HG03460 (cell line): ENCODE results near the gene PHKG2.
"Not testable (repeated sequence)": the region's sequence is repeated elsewhere in the genome, so short reads cannot be mapped to it uniquely, and the experiment has no call there.

ENCODE experiments used
- ATAC-seq: cut with Tn5 transposase; IDR thresholded peaks from one replicate; pipeline ENCODE4 v1.9.1; 2021; ENCODE audit not compliant: unreplicated experiment

PHKG2 gene

DNA sequence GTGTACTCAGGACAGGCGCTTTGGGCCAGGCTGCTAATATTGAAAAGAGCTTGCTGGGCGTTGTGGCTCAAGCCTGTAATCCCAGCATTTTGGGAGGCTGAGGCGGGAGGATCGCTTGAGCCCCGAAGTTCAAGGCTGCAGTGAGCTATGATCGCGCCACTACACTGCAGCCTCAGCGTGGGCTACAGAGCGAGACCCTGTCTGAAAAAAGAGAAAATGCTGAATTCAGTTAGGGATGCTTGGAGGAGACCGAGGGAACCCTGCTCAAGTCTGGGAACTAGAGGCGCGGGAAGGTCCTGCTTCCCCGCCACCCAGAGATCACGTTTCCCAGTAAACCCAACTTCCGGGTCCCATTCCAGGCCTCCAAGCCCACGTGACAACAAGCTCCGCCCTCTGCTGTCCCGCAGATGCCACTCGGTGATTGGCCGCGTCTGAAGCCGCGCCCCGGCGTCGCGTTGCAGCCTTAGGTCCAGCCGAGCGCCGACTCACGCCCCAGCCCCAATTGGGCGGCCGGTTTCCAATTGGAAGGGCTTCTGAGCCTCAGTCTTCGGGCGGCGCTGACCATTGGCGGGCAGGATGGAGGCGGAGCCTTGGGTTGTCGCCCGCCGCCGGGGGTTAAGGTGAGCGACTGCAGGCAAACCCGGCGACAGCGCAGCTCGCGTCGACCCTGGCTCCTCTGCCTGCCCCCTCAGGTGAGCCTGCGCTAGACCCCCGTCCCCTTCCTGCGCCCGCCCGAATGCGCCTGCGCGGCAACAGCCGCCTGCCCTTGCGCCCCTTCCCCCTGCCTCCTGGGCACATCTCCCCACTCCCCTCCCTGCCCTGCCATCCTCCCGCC, at the start of gene PHKG2:
TSS of gene PHKG2 (plus strand) at position 627 of the 835 bp plus-strand sequence. CDS start 396 bp downstream, outside the sequence.
- ATAC-seq, result peak; percentile 96

DNA sequence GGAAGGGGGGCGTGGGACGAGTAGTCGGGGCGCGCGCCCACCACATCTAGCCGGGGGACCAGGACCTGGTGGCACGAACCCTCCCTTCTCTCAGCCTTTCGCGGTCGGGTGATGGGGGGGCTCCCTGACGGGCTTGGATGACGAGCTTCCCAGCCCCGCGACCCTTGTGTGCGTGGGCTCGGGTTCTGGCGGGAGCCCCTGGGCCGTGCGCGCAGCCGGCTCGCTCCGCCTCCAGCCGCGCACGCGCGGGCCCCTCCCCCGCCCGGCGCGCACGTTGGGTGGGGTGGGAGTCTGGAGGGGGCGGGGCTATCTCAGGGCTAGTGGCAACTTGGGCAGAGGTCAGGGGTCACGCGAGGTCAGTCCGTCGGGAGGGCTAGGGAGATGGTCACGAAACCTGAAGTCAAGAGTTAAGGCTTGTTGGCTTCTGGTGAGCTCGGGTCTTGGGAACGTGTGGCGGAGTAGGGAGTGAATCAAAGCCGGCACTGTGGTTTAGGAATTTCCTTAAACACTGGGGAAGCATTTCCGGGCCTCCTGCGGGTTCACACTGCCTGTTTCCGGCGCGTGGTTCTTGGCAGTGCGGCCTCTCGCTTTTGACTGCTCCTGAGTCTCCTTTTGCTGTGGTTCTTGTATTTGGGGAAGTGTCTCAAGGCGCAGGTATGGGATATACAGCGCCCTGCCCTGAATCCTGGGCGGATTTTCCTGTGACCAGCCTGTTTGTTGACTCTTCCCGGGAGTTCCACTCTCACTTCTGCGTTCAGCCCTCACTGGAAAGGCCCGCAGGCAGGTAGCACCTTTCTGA, 49.2 kb upstream of the PHKG2 start, which contains the start of gene SRCAP:
TSS of gene SRCAP (plus strand) at position 356 of the 799 bp plus-strand sequence. CDS start 1,654 bp downstream, outside the sequence.
- peak; percentile 30 for ATAC-seq

DNA sequence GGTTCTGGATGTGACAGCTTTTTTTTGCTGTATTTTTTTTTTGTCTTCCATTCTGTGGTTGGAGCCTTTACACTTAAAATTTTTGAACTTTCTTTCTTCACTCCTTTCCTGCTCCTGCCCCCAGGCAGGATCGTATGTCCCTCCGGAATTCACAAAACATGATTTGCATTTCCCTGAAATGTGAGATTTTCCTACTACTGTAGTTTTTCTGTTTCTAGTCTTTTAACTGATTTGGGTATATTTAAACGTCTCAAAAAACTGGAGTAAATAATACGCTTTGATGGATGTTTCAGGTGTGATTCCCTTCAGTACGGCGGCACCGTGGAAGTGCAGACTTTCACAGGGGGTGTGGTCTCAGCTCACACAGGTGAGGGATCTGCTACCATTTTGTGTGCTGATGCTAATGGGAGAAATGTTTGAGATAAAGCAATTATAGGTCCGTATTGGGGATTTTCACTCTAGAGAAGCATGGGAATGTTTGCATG, 48.6 kb upstream of the PHKG2 start:
- ATAC-seq, result no peak

DNA sequence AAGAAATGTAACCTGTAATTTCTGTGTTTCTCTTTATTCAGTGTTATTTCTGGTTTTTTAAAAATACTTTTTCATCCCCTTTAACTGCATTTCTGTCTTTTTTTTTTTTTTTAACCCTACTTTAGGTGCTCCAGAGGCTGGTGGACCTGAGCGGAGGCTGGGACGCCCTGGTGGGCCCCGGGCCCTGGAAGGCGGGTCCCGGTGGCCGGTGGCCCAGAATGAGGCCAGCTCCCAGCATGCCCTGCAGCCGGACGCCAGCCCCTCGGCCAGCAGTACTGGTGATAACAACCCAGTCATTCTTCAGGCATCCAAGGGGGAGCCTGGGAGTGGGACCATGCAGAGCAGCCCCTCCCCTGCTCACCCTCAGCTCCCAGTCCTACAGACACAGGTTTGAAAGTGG, 47.7 kb upstream of the PHKG2 start:
- ATAC-seq, result no peak

DNA sequence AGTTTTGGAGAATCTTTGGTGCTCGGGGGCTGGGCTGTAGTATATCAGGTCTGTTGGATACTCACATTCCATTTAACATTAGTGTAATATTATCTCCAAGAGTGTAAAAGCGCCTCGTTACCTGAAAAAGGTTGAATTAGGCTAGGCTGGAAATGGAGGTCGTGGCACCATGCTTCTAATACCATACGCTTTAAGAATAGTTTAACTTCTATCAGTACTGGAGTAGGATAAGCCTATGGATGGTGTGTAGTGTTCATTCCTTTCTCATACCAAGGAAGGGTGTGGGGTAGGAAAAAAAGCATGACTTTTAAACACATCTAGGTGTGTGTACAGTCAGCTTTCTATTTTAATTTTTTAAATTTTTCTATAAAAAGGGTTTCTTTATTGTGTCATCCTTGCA, 47.3 kb upstream of the PHKG2 start:
- ATAC-seq, result no peak

- ATAC-seq, result not testable (repeated sequence)
Measured at GRCh38 chr16:30703071-30703470, 45.2 kb upstream of the PHKG2 start.

- no peak for ATAC-seq
Measured at GRCh38 chr16:30703971-30704370, 44.3 kb upstream of the PHKG2 start.

GRCh38 chr16:30706046-30706445, 42.2 kb upstream of the PHKG2 start:
- ATAC-seq, result no peak

GRCh38 chr16:30710971-30711370, 37.3 kb upstream of the PHKG2 start:
- no peak for ATAC-seq

GRCh38 chr16:30711712-30712111, 36.5 kb upstream of the PHKG2 start:
- no peak for ATAC-seq

DNA sequence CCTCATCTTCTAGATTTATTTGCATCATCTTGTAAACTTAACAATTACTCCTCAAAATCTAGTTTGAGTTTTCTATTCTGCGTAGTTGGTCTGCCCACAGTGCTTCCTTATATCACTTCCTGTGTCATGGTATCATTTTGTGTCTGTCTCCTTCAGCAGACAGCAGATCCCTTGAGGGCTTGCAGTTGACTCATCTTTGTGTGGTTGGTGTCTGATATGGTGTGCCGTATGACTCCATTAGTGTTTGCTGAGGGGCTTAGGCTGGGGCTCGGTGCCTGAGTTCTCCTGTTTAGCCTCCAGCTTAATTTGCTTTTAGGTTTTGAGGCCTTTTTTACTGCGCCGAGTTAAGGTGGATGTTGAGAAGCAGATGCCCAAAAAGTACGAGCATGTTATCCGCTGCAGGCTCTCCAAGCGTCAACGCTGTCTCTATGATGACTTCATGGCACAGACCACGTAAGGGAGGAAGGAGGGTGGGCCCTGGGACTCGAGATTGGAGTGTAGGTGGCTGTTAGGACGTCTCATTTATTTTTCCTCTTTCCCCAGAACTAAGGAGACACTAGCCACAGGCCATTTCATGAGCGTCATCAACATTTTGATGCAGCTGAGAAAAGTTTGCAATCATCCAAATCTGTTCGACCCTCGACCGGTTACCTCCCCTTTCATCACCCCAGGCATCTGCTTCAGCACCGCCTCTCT, 32.3 kb upstream of the PHKG2 start:
- no peak for ATAC-seq

- no peak for ATAC-seq
Measured at GRCh38 chr16:30720086-30720485, 28.1 kb upstream of the PHKG2 start.

DNA sequence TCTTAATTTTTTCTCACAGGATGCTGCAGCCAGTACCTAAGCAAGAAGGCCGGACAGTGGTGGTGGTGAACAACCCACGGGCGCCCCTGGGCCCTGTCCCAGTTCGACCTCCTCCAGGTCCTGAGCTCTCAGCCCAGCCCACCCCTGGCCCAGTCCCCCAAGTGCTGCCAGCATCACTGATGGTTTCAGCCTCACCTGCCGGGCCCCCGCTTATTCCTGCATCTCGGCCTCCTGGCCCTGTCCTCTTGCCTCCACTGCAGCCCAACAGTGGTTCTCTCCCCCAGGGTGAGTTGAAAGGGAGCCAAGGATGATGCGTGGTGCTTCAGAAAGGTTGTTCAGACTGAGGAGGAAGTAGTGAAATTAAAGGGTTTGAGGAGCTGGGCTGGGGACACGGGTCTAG, 27.5 kb upstream of the PHKG2 start:
- no peak for ATAC-seq

DNA sequence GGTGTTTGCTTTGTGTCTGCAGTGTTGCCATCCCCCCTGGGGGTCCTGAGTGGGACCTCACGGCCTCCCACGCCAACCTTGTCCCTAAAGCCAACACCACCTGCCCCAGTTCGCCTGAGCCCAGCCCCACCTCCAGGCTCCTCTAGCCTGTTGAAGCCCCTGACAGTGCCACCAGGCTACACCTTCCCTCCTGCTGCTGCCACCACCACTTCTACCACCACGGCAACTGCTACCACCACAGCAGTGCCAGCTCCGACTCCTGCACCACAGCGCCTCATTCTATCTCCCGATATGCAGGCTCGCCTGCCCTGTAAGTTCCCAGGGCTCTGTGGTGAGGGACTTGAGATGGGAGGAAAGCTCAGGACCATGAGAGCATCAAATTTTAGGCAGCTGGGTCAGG, 27.1 kb upstream of the PHKG2 start:
- no peak for ATAC-seq

- ATAC-seq, result no peak
Measured at GRCh38 chr16:30721606-30722005, 26.6 kb upstream of the PHKG2 start.

DNA sequence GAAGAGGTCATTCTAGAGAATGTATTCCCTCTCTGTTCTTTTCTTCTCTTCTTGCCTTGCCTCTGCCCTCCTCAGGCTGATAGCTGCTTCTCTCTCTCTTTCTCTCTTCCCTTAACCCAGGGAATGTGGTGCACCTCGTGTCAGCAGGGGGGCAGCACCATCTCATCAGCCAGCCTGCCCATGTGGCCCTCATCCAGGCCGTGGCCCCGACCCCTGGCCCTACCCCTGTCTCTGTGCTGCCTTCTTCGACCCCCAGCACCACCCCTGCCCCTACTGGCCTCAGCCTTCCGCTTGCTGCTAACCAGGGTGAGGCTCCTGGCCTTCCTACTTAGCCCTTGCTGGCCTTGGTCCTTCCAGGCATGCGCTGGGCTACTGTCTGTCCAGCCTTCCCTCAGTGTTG, 25.8 kb upstream of the PHKG2 start:
- ATAC-seq, result no peak

DNA sequence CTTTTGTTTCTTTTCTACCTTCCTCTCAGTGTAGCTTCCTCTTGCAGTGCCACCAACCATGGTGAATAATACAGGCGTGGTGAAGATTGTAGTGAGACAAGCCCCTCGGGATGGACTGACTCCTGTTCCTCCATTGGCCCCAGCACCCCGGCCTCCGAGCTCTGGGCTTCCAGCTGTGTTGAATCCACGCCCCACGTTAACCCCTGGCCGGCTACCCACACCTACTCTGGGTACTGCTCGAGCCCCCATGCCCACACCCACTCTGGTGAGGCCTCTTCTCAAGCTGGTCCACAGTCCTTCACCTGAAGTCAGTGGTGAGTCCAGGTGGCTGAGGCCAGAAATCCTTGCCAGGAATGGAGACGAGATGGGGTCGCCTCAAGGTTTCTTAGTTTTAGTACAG, 25.3 kb upstream of the PHKG2 start:
- ATAC-seq, result no peak

DNA sequence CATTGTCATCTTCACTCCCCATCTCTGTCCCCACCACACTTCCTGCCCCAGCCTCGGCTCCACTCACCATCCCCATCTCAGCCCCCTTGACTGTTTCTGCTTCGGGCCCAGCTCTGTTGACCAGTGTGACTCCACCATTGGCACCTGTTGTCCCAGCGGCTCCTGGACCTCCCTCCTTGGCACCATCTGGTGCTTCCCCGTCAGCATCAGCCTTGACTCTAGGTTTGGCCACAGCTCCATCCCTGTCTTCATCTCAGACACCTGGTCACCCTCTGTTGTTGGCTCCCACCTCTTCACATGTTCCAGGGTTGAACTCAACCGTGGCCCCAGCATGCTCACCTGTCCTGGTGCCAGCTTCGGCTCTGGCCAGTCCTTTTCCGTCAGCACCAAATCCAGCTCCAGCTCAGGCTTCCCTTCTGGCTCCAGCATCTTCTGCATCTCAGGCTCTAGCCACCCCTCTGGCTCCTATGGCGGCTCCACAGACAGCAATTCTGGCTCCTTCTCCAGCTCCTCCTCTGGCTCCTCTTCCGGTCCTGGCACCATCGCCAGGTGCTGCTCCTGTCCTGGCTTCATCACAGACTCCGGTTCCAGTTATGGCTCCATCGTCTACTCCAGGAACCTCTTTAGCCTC, 24.4 kb upstream of the PHKG2 start:
- no peak for ATAC-seq

DNA sequence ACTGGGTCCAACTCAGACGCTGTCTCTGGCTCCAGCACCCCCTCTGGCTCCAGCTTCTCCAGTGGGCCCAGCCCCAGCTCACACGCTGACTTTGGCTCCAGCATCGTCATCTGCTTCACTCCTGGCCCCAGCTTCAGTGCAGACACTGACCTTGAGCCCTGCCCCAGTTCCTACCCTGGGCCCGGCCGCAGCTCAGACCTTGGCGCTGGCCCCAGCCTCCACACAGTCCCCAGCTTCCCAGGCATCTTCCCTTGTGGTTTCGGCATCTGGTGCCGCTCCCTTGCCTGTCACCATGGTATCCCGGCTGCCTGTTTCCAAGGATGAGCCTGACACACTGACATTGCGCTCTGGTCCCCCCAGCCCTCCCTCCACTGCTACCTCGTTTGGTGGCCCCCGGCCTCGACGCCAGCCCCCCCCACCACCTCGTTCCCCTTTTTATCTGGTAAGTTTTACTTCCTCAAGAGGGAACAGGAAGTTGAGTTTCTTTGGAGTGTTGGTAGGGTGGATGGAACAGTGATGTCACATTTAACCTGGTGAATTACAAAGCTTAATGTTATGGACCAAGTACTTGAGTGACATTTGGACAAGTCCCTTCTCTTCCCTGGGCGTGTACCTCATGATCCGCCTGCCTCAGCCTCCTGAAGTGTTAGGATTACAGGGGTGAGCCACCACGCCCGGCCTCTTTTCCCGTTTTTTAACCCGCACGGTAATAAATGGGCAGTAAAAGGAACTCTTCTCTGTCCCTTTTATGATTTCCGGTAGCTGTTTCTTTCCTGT, 23.4 kb upstream of the PHKG2 start:
- ATAC-seq, result no peak

GRCh38 chr16:30725418-30725792, 22.8 kb upstream of the PHKG2 start:
- ATAC-seq, result no peak
